Measurements from ENCODE around the gene BICDL1.

DNA sequence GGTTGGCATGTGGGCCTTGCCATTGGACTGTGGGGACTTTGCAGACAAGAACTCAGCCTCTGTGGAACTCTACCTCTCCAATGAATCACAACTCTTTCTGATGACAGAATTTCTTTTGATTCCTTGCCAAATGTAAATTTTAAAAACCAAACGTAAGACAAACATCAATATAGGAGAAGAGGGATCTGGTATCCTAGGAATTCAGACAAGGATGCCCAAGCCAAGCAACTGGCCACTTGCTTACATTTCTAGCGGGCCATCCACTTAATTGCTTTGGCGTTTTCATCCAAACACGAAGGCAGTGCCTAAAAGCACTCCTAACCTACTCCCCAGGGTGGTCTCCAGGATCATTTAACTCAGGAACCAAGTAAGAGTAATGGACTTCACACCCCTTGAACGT is 150.9 kb downstream of the BICDL1 start:
- TF ChIP-seq, protein P1, sequence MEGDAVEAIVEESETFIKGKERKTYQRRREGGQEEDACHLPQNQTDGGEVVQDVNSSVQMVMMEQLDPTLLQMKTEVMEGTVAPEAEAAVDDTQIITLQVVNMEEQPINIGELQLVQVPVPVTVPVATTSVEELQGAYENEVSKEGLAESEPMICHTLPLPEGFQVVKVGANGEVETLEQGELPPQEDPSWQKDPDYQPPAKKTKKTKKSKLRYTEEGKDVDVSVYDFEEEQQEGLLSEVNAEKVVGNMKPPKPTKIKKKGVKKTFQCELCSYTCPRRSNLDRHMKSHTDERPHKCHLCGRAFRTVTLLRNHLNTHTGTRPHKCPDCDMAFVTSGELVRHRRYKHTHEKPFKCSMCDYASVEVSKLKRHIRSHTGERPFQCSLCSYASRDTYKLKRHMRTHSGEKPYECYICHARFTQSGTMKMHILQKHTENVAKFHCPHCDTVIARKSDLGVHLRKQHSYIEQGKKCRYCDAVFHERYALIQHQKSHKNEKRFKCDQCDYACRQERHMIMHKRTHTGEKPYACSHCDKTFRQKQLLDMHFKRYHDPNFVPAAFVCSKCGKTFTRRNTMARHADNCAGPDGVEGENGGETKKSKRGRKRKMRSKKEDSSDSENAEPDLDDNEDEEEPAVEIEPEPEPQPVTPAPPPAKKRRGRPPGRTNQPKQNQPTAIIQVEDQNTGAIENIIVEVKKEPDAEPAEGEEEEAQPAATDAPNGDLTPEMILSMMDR (IDR thresholded peaks at IDR 0.05; ENCODE audit: insufficient read depth, low read length, poor library complexity, severe bottlenecking), result no peak
- TF ChIP-seq EZH2phosphoT487 (conservative IDR thresholded peaks at IDR 0.05; ENCODE audit: low read length), result no peak
